ENCODE data around the gene TMEM256.

TMEM256 gene

GRCh38 chr17:7403977-7404736 lies at the start of gene TMEM256:
TSS of gene TMEM256 (minus strand) at chr17:7404097. CDS start at chr17:7404084, 13 bp downstream.
- peak; percentile 89 for DNase-seq (ENCODE audit: low read depth)

DNA sequence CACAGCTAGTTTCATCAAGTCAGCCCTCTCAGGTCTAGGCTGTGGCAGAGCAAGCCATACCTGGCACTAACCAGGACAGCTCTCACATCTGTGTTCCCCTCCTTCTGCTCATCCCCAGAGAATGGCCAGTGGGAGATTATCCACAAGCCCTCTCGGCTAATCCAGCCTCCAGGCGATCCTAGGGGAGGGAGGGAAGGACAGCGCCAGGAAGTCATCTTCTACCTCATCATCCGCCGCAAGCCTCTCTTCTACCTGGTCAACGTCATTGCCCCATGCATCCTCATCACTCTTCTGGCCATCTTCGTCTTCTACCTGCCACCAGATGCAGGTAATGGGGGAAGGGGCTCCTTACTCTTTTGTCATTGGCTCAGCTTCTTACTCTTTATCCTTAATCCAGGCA lies 44.6 kb upstream of the TMEM256 start:
- no peak for DNase-seq (ENCODE audit: low read depth)

DNA sequence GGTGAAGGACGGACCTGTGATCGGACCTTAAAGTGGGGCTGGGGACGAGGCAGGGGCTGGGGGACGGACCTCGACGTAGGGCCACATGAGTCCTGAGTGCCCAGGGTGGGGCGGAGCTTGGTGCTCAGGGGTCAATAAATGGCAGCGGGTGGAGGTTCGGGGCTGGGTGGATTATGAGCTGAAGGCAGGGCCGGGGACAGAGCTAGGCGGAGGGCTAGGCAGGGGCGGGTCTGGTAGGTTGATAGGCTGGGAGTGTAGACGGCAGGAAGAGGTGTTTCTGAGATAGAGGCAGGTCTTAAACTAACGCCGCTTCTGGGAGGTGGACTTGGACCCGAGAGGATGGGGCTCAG lies 41.7 kb upstream of the TMEM256 start:
- no peak for DNase-seq (ENCODE audit: low read depth)

GRCh38 chr17:7444682-7445618 lies 41.1 kb upstream of the TMEM256 start, which contains the start of gene CHRNB1:
TSS of gene CHRNB1 (plus strand) at chr17:7445061. CDS start at chr17:7445128, 67 bp downstream.
- no peak for DNase-seq (ENCODE audit: low read depth)

DNA sequence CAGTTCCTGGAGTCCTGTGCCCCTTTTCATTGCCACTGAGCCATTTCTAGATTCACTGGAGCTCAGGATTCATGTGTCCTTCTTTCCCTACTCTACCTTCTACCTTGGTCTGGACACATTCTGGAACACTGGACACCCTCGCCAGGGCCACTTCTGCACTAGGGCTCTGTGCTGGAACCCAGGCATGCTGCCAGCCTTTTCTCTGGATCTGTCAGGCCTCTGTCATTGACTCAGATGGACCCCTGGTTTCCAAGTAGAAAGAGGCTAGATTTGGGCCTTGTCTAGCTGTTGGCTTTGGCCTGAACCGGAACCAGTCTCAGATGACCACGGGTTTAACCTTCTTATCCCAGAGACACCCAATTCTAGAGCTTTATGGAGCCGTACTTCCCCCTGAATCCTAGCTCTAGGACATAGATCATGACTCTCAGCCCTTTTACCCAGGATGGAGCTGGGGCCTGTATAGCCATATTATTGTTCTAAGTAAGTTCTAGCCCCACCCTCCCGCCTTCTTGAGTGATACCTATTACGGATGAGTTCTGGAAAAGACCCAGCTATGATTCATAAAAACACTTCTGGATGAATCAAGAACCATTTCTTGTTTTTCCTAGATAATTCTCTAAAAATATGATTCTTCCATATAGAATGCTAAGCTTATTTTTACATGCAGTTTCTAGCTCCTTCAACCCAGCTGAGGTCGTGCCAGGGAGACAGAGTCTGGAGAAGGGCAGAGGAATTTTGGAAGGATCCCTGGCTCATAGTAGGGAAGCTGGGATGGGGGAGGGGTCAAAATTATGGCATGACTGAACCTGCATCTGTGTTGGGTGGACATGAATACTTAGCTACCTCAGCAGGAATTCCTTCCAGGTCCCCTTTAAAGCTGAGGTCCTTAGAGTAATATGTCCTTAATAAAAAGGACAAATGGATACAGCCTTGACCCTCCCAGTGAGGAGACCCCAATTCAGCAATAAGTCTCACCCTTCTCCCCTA lies 39.9 kb upstream of the TMEM256 start:
- no peak for DNase-seq (ENCODE audit: low read depth)

GRCh38 chr17:7442142-7442541 lies 38.2 kb upstream of the TMEM256 start:
- no peak for DNase-seq (ENCODE audit: low read depth)

GRCh38 chr17:7441266-7441665 lies 37.4 kb upstream of the TMEM256 start:
- no peak for DNase-seq (ENCODE audit: low read depth)

- no peak for DNase-seq (ENCODE audit: low read depth)
Measured at GRCh38 chr17:7440834-7441195, 36.9 kb upstream of the TMEM256 start.

- DNase-seq (ENCODE audit: low read depth) = no peak
Measured at GRCh38 chr17:7440113-7440833, 36.4 kb upstream of the TMEM256 start.

GRCh38 chr17:7439462-7440112 lies 35.7 kb upstream of the TMEM256 start, which contains the start of gene FGF11:
TSS of gene FGF11 (plus strand) at chr17:7439512. CDS start at chr17:7439621, 109 bp downstream.
- DNase-seq (ENCODE audit: low read depth) = no peak

DNA sequence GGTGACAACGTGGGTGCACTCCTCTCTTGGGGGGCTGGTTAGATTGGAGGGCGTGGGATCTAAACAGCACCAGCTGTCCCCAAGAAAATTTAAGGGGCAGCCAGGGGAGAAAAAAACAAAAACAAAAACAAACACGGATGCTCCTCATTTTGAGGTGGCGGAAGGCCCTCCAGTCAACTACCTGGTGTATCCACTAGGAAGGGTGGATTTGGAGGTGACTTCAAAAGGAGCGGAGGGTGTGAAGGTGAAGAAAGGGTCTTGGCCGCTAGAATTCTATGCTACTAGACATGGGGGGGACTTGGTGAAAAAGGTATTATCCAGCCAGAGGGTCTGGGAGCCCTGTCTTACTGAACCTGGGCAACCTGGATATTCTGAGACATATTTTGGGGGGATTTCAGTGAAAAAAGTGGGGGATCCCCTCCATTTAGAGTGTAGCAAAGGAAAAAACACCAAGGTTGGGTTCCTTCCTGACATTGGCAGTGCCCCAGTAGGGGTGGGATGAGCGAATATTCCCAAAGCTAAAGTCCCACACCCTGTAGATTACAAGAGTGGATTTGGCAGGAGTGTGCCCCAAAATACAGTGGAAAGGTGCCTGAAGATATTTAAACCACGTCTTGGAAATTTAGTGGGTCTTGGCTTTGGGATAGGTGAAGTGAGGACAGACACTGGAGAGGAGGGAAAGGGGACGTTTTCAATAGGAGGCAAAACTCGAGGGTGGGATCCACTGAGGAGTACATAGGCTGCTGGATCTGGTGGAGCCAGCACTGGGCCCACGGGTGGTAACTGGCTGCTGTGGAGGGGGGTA lies 35.0 kb upstream of the TMEM256 start:
- DNase-seq (ENCODE audit: low read depth) = no peak

- peak; percentile 49 for DNase-seq (ENCODE audit: low read depth)
Measured at GRCh38 chr17:7437950-7438614, 34.2 kb upstream of the TMEM256 start.

- DNase-seq (ENCODE audit: low read depth) = no peak
Measured at GRCh38 chr17:7437369-7437863, 33.5 kb upstream of the TMEM256 start.

DNA sequence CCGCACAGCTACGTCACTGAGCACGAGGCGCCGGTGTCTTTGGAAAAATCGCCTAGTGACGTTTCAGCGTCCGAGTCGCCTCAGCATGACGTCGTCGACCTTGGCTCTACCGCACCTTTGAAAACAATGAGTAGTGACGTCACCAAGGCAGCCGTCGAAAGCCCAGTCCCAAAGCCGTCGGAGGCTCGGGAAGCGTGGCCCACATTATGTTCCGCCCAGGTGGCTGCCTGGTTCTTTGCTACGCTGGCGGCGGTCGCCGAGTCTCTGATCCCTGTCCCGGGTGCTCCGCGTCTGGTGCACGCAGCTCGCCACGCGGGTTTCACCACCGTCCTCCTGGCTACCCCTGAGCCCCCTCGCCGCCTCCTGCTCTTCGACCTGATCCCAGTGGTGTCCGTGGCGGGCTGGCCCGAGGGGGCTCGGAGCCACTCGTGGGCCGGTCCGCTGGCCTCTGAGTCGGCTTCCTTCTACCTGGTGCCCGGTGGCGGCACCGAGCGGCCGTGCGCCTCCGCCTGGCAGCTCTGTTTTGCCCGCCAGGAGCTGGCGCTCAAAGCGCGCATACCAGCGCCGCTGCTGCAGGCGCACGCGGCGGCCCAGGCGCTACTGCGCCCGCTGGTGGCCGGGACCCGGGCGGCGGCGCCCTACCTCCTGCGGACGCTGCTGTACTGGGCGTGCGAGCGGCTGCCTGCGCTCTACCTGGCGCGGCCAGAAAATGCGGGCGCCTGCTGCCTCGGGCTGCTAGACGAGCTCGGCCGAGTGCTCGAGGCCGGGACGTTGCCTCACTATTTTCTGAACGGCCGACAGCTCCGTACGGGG lies 32.9 kb upstream of the TMEM256 start:
- peak; percentile 69 for DNase-seq (ENCODE audit: low read depth)

DNA sequence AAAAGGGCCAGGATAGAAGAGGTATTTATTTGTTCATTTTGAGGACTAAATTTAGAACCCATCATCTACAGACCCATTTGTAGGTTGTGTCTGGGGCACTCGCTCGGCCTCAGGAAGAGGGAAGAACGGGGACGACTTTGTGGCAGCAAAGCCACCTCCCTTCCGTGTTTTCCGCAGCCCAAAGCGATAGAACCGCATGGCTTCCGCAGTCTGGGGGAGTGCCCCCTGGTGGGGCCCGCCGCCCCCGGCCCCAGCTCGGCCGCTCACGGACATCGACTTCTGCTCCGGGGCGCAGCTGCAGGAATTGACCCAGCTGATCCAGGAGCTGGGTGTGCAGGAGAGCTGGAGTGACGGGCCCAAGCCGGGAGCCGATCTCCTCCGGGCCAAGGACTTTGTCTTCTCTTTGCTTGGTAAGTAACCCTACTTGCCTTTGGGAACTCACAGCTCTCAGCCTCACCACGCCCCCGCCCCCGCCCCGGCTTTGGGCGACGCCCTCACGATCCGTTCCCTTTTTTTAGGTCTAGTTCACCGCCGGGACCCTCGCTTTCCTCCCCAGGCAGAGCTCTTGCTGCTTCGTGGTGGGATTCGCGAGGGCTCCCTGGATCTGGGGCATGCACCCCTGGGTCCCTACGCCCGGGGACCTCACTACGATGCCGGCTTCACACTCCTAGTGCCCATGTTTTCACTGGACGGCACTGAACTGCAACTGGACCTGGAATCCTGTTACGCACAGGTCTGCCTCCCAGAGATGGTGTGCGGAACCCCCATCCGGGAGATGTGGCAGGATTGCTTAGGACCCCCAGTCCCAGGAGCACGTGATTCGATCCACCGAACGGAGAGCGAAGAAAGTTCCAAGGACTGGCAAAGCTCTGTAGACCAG lies 32.0 kb upstream of the TMEM256 start:
- peak; percentile 36 for DNase-seq (ENCODE audit: low read depth)

- DNase-seq (ENCODE audit: low read depth) = no peak
Measured at GRCh38 chr17:7432296-7432695, 28.4 kb upstream of the TMEM256 start.

DNA sequence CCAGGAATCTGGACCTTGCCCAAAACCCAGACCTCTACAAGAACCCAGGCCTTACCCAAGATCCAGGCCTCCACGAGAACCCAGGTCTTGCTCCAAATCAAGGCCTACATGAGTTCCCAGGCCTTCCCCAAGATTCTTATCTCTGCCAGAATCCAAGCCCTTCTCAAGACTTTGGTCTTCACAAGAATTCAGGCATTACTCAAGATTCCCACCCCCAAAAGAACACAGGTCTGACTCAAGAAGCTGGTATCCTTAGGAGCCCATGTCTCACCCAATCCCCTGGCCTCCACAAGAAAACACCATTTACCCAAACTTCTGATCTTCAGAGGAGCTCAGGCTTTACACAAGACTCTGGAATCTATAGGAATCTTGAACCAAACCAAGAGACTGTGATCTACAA lies 27.3 kb upstream of the TMEM256 start:
- DNase-seq (ENCODE audit: low read depth) = no peak

Data from activated T-cell treated with anti-CD3 and anti-CD28 coated beads for 1 hour (primary cell).